Stimulated activated naive CD4-positive, alpha-beta T cell (primary cell): ENCODE measurements around the gene FLG2.
"Not testable (repeated sequence)": the region's sequence is repeated elsewhere in the genome, so short reads cannot be mapped to it uniquely, and the experiment has no call there.

ENCODE experiments used
- DNase-seq, 6 experiments: peaks; one replicate each; lab custom pipeline; 2025; lab: John Stamatoyannopoulos, UW

The FLG2 gene

DNA sequence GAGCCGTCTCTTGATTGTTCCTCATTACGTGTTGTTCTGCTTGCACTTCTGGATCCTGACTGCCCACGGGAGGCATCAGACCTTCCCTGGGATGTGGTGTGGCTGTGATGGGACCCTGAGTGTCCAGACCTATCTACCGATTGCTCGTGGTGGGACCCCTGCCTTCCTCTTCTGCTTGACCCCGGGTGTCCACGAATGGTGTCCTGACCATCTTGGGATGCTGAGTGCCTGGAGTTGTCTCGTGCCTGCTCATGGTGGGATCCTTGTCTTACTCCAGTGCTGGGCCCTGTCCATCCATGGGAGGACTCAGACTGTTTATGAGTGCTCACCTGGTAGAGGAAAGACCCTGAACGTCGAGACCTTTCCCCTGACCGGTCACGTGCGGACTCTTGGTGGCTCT is 47.6 kb downstream of the FLG2 start:
- not testable (repeated sequence) for DNase-seq

GRCh38 chr1:152309955-152310354 is 49.9 kb downstream of the FLG2 start:
- no peak for DNase-seq

DNA sequence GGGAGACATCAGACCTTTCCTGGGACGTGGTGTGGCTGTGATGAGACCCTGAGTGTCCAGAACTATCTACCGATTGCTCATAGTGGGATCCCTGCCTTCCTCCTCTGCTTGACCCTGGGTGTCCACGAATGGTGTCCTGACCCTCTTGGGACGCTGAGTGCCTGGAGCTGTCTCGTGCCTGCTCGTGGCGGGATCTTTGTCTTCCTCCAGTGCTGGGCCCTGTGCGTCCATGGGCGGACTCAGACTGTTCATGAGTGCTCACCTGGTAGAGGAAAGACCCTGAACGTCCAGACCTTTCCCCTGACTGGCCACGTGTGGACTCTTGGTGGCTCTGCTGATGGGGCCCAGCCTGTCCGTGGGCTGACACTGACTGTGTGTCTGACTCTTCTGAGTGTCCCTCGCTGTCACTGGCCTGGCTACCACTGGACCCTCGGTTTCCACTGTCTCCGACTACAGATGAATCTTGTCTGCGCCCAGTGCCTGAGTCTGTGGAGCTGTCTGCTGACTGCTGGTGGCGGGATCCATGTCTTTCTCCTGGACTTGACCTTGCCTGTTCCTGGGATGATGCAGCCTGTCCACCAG is 50.4 kb downstream of the FLG2 start:
- DNase-seq = not testable (repeated sequence)

DNA sequence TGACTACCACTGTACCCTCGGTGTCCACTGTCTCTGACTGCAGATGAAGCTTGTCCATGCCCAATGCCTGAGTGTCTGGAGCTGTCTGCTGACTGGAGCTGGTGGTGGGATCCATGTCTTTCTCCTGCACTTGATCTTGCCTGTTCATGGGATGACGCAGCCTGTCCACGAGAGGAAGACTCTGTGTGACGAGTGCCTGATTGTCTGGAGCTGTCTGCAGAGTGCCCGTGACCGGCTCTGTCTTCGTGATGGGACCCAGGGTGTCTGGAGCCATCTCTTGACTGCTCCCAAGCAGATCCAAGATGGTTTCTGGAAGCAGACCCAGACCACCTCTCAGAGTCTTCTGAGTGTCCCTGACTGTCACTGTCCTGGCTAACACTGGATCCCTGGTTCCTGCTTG is 51.0 kb downstream of the FLG2 start:
- DNase-seq = not testable (repeated sequence)

- not testable (repeated sequence) for DNase-seq
These were observed 51.8 kb downstream of the FLG2 start for GRCh38 chr1:152307970-152308369.

- not testable (repeated sequence) for DNase-seq
These were observed 53.7 kb downstream of the FLG2 start for GRCh38 chr1:152306123-152306522.

DNA sequence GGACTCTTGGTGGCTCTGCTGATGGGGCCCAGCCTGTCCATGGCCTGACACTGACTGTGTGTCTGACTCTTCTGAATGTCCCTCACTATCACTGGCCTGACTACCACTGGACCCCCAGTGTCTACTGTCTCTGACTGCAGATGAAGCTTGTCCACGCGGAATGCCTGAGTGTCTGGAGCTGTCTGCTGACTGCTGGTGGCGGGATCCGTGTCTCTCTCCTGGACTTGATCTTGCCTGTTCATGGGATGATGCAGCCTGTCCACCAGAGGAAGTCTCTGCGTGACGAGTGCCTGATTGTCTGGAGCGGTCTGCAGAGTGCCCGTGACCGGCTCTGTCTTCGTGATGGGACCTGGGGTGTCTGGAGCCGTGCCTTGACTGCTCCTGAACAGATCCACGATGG is 55.0 kb downstream of the FLG2 start:
- DNase-seq = not testable (repeated sequence)

- not testable (repeated sequence) for DNase-seq
These were observed 56.5 kb downstream of the FLG2 start for GRCh38 chr1:152303139-152303872.
